Measurements from ENCODE around the gene KCNAB2.

The KCNAB2 gene

GRCh38 chr1:6133146-6133895 is 87.6 kb downstream of the KCNAB2 start:
- no peak overlapping the region for H3K27ac Mint-ChIP-seq
- no peak overlapping the region for H3K4me3 Mint-ChIP-seq
- H3K36me3 Mint-ChIP-seq (ENCODE audit: low read depth): no peaks in the 10 kb centered on the region
- no peak for DNase-seq (ENCODE audit: low spot score)
- H3K4me1 Mint-ChIP-seq (ENCODE audit: low read depth): no peaks in the 10 kb centered on the region
- H3K9me3 Mint-ChIP-seq: peaks cover 3% of the 10 kb centered on the region
- no peaks in the 10 kb centered on the region for H3K27me3 Mint-ChIP-seq (ENCODE audit: low read depth)

- H3K4me3 Mint-ChIP-seq: no peak overlapping the region
- H3K4me1 Mint-ChIP-seq (ENCODE audit: low read depth): no peaks in the 10 kb centered on the region
- no peaks in the 10 kb centered on the region for H3K36me3 Mint-ChIP-seq (ENCODE audit: low read depth)
- H3K27me3 Mint-ChIP-seq (ENCODE audit: low read depth): peaks cover 7% of the 10 kb centered on the region
- no peak for DNase-seq (ENCODE audit: low spot score)
- H3K9me3 Mint-ChIP-seq: peaks cover 3% of the 10 kb centered on the region
- no peak overlapping the region for H3K27ac Mint-ChIP-seq
Observed at GRCh38 chr1:6134206-6134605, 88.5 kb downstream of the KCNAB2 start.

GRCh38 chr1:6134741-6135510 is 89.2 kb downstream of the KCNAB2 start:
- Mint-ChIP-seq H3K27me3 (ENCODE audit: low read depth) (peaks cover 7% of the 10 kb centered on the region), H3K36me3 (ENCODE audit: low read depth) (no peaks in the 10 kb centered on the region), H3K9me3 (peaks cover 3% of the 10 kb centered on the region), H3K27ac (no peak overlapping the region), H3K4me1 (ENCODE audit: low read depth) (no peaks in the 10 kb centered on the region), H3K4me3 (no peak overlapping the region)
- DNase-seq (ENCODE audit: low spot score): no peak

GRCh38 chr1:6136516-6137220 is 91.0 kb downstream of the KCNAB2 start:
- Mint-ChIP-seq H3K4me3 (no peak overlapping the region), H3K27ac (no peak overlapping the region), H3K4me1 (ENCODE audit: low read depth) (no peaks in the 10 kb centered on the region), H3K27me3 (ENCODE audit: low read depth) (peaks cover 7% of the 10 kb centered on the region), H3K9me3 (peaks cover 3% of the 10 kb centered on the region), H3K36me3 (ENCODE audit: low read depth) (no peaks in the 10 kb centered on the region)
- DNase-seq (ENCODE audit: low spot score): no peak

GRCh38 chr1:6137758-6138157 is 92.1 kb downstream of the KCNAB2 start:
- DNase-seq (ENCODE audit: low spot score): no peak
- no peaks in the 10 kb centered on the region for H3K9me3 Mint-ChIP-seq
- no peak overlapping the region for H3K27ac Mint-ChIP-seq
- no peaks in the 10 kb centered on the region for H3K4me1 Mint-ChIP-seq (ENCODE audit: low read depth)
- peaks cover 7% of the 10 kb centered on the region for H3K27me3 Mint-ChIP-seq (ENCODE audit: low read depth)
- H3K36me3 Mint-ChIP-seq (ENCODE audit: low read depth): no peaks in the 10 kb centered on the region
- no peak overlapping the region for H3K4me3 Mint-ChIP-seq

GRCh38 chr1:6140413-6140812 is 94.7 kb downstream of the KCNAB2 start:
- Mint-ChIP-seq H3K27ac (no peak overlapping the region), H3K4me1 (ENCODE audit: low read depth) (no peaks in the 10 kb centered on the region), H3K27me3 (ENCODE audit: low read depth) (peaks cover 7% of the 10 kb centered on the region)

GRCh38 chr1:6141592-6141991 is 95.9 kb downstream of the KCNAB2 start:
- Mint-ChIP-seq H3K4me1 (ENCODE audit: low read depth) (no peaks in the 10 kb centered on the region), H3K4me3 (no peak overlapping the region), H3K27me3 (ENCODE audit: low read depth) (peaks cover 7% of the 10 kb centered on the region), H3K27ac (no peak overlapping the region), H3K36me3 (ENCODE audit: low read depth) (no peaks in the 10 kb centered on the region), H3K9me3 (no peaks in the 10 kb centered on the region)
- no peak for DNase-seq (ENCODE audit: low spot score)

More at GRCh38 chr1:6140413-6140812, 94.7 kb downstream of the KCNAB2 start:
- H3K9me3 Mint-ChIP-seq: no peaks in the 10 kb centered on the region
- DNase-seq (ENCODE audit: low spot score): no peak
- no peaks in the 10 kb centered on the region for H3K36me3 Mint-ChIP-seq (ENCODE audit: low read depth)
- H3K4me3 Mint-ChIP-seq: no peak overlapping the region

- H3K36me3 Mint-ChIP-seq (ENCODE audit: low read depth): no peaks in the 10 kb centered on the region
- no peak overlapping the region for H3K4me3 Mint-ChIP-seq
- H3K27me3 Mint-ChIP-seq (ENCODE audit: low read depth): peaks cover 7% of the 10 kb centered on the region
- no peak overlapping the region for H3K27ac Mint-ChIP-seq
- H3K9me3 Mint-ChIP-seq: no peaks in the 10 kb centered on the region
- DNase-seq (ENCODE audit: low spot score): no peak
- H3K4me1 Mint-ChIP-seq (ENCODE audit: low read depth): no peaks in the 10 kb centered on the region
Observed at GRCh38 chr1:6142036-6142621, 96.4 kb downstream of the KCNAB2 start.

- DNase-seq (ENCODE audit: low spot score): no peak
- H3K27ac Mint-ChIP-seq: no peak overlapping the region
- H3K4me3 Mint-ChIP-seq: no peak overlapping the region
- H3K36me3 Mint-ChIP-seq (ENCODE audit: low read depth): no peaks in the 10 kb centered on the region
- H3K9me3 Mint-ChIP-seq: no peaks in the 10 kb centered on the region
- H3K27me3 Mint-ChIP-seq (ENCODE audit: low read depth): peaks cover 7% of the 10 kb centered on the region
- no peaks in the 10 kb centered on the region for H3K4me1 Mint-ChIP-seq (ENCODE audit: low read depth)
Observed at GRCh38 chr1:6142734-6143133, 97.0 kb downstream of the KCNAB2 start.

- DNase-seq (ENCODE audit: low spot score): no peak
- H3K27me3 Mint-ChIP-seq (ENCODE audit: low read depth): peaks cover 9% of the 10 kb centered on the region
- no peaks in the 10 kb centered on the region for H3K9me3 Mint-ChIP-seq
- H3K36me3 Mint-ChIP-seq (ENCODE audit: low read depth): no peaks in the 10 kb centered on the region
- H3K4me1 Mint-ChIP-seq (ENCODE audit: low read depth): peaks cover 2% of the 10 kb centered on the region
- no peak overlapping the region for H3K27ac Mint-ChIP-seq
- no peak overlapping the region for H3K4me3 Mint-ChIP-seq
Observed at GRCh38 chr1:6143395-6143794, 97.7 kb downstream of the KCNAB2 start.

- peaks cover 3% of the 10 kb centered on the region for H3K4me1 Mint-ChIP-seq (ENCODE audit: low read depth)
- no peak overlapping the region for H3K27ac Mint-ChIP-seq
- H3K36me3 Mint-ChIP-seq (ENCODE audit: low read depth): no peaks in the 10 kb centered on the region
- H3K27me3 Mint-ChIP-seq (ENCODE audit: low read depth): peaks cover 4% of the 10 kb centered on the region
- no peak overlapping the region for H3K4me3 Mint-ChIP-seq
- no peak for DNase-seq (ENCODE audit: low spot score)
- H3K9me3 Mint-ChIP-seq: no peaks in the 10 kb centered on the region
Observed at GRCh38 chr1:6144175-6144574, 98.5 kb downstream of the KCNAB2 start.

- no peaks in the 10 kb centered on the region for H3K36me3 Mint-ChIP-seq (ENCODE audit: low read depth)
- H3K27me3 Mint-ChIP-seq (ENCODE audit: low read depth): peaks cover 4% of the 10 kb centered on the region
- H3K9me3 Mint-ChIP-seq: no peaks in the 10 kb centered on the region
- peaks cover 3% of the 10 kb centered on the region for H3K4me1 Mint-ChIP-seq (ENCODE audit: low read depth)
- DNase-seq (ENCODE audit: low spot score): no peak
- H3K4me3 Mint-ChIP-seq: no peak overlapping the region
- no peak overlapping the region for H3K27ac Mint-ChIP-seq
Observed at GRCh38 chr1:6144647-6145395, 99.1 kb downstream of the KCNAB2 start.

GRCh38 chr1:6145396-6145750 is 99.7 kb downstream of the KCNAB2 start:
- H3K4me1 Mint-ChIP-seq (ENCODE audit: low read depth): peaks cover 3% of the 10 kb centered on the region
- DNase-seq (ENCODE audit: low spot score): no peak
- H3K27ac Mint-ChIP-seq: no peak overlapping the region
- H3K27me3 Mint-ChIP-seq (ENCODE audit: low read depth): peaks cover 4% of the 10 kb centered on the region
- no peaks in the 10 kb centered on the region for H3K9me3 Mint-ChIP-seq
- H3K36me3 Mint-ChIP-seq (ENCODE audit: low read depth): no peaks in the 10 kb centered on the region
- H3K4me3 Mint-ChIP-seq: no peak overlapping the region

All from T-helper 2 cell treated with Interferon-gamma antibody and Interleukin-4, amounts not matched to agents 5 μg/mL and 100 μg/mL, for 36 hours (primary cell).